Measurements from ENCODE around the gene HNF4A. TPM values are rescaled to one million over a fixed set of nuclear protein-coding genes. Genes with fewer than 3 reads are reported as not detected.
A peak's percentile ranks its signal among the peaks of the same experiment; 100 is the strongest.

The HNF4A gene
- total and polyA plus RNA-seq, 2 of the 13 experiments (the other 11 are each of a cell fraction or from before 2014, with no cell fraction given), result 80.9 to 169 TPM

DNA sequence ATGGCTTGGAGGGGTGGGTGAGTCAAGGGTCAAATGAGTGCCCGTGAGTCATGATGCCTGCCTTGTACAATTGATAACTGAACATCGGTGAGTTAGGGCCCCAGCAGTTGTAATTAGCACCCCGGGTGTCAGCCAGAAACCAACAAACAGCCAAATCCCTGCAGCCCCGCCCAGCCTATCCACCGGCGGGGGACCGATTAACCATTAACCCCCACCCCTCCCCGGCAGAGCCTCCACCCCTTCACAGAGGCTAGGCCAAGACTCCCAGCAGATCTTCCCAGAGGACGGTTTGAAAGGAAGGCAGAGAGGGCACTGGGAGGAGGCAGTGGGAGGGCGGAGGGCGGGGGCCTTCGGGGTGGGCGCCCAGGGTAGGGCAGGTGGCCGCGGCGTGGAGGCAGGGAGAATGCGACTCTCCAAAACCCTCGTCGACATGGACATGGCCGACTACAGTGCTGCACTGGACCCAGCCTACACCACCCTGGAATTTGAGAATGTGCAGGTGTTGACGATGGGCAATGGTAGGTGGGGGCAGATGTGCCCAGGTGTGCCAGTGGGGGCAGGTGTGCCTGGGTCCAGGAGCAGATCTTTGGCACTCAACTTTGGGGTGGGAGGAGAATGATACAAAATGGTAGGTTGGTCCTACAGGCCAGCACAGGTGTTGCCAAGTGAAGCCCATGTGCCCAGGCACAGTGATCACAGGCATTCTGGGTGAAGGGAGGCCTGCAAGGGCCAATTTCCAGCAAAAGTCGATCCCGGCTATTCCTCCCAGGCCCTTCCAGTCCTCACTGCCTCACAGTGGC is 45.7 kb downstream of the HNF4A start (continued):
- TF ChIP-seq, protein P1, sequence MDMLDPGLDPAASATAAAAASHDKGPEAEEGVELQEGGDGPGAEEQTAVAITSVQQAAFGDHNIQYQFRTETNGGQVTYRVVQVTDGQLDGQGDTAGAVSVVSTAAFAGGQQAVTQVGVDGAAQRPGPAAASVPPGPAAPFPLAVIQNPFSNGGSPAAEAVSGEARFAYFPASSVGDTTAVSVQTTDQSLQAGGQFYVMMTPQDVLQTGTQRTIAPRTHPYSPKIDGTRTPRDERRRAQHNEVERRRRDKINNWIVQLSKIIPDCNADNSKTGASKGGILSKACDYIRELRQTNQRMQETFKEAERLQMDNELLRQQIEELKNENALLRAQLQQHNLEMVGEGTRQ (IDR thresholded peaks at IDR 0.05; ENCODE audit: low read depth, low read length), result no peak
- TF ChIP-seq, protein P1 (CRISPR knock-in tag; IDR thresholded peaks at IDR 0.05; ENCODE audit: borderline replicate concordance), result no peak
- TF ChIP-seq, protein P2, sequence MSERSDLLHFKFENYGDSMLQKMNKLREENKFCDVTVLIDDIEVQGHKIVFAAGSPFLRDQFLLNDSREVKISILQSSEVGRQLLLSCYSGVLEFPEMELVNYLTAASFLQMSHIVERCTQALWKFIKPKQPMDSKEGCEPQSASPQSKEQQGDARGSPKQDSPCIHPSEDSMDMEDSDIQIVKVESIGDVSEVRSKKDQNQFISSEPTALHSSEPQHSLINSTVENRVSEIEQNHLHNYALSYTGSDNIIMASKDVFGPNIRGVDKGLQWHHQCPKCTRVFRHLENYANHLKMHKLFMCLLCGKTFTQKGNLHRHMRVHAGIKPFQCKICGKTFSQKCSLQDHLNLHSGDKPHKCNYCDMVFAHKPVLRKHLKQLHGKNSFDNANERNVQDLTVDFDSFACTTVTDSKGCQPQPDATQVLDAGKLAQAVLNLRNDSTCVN (CRISPR knock-in tag; IDR thresholded peaks at IDR 0.05; ENCODE audit: borderline replicate concordance), result 0 out of 2 replicates have a peak, but pooled peaks have one; percentile 10
- TF ChIP-seq BHLHE40 (IDR thresholded peaks at IDR 0.05; ENCODE audit: low read length) (no peak), SRSF1 (optimal IDR thresholded peaks at IDR 0.05; ENCODE audit: low read depth, low read length) (peak; percentile 35), HOXD1 (CRISPR knock-in tag; IDR thresholded peaks at IDR 0.05) (no peak), ZBTB7B (CRISPR knock-in tag; IDR thresholded peaks at IDR 0.05) (peak; percentile 44; the same call in 1 of the 2 replicates), TBX3 (IDR thresholded peaks at IDR 0.05; ENCODE audit: borderline replicate concordance) (peak; percentile 87; the same call in 1 of the 2 replicates), ZSCAN12 (CRISPR knock-in tag; IDR thresholded peaks at IDR 0.05) (no peak), ZNF891 (CRISPR knock-in tag; IDR thresholded peaks at IDR 0.05) (peak; percentile 92; the same call in 1 of the 2 replicates), ARHGAP35 (CRISPR knock-in tag; IDR thresholded peaks at IDR 0.05; ENCODE audit: borderline replicate concordance) (no peak), ZNF484 (CRISPR knock-in tag; IDR thresholded peaks at IDR 0.05; ENCODE audit: borderline replicate concordance, low read depth) (peak; percentile 85), ZNF234 (CRISPR knock-in tag; conservative IDR thresholded peaks at IDR 0.05) (peak; percentile 90; the same call in 1 of the 2 replicates), SKI (IDR thresholded peaks at IDR 0.05; ENCODE audit: partially characterized antibody) (no peak)
- TF ChIP-seq, protein P3, sequence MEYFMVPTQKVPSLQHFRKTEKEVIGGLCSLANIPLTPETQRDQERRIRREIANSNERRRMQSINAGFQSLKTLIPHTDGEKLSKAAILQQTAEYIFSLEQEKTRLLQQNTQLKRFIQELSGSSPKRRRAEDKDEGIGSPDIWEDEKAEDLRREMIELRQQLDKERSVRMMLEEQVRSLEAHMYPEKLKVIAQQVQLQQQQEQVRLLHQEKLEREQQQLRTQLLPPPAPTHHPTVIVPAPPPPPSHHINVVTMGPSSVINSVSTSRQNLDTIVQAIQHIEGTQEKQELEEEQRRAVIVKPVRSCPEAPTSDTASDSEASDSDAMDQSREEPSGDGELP (IDR thresholded peaks at IDR 0.05; ENCODE audit: borderline replicate concordance, low read depth), result peak; percentile 30; the same call in 1 of the 2 replicates
- TF ChIP-seq, protein P4, sequence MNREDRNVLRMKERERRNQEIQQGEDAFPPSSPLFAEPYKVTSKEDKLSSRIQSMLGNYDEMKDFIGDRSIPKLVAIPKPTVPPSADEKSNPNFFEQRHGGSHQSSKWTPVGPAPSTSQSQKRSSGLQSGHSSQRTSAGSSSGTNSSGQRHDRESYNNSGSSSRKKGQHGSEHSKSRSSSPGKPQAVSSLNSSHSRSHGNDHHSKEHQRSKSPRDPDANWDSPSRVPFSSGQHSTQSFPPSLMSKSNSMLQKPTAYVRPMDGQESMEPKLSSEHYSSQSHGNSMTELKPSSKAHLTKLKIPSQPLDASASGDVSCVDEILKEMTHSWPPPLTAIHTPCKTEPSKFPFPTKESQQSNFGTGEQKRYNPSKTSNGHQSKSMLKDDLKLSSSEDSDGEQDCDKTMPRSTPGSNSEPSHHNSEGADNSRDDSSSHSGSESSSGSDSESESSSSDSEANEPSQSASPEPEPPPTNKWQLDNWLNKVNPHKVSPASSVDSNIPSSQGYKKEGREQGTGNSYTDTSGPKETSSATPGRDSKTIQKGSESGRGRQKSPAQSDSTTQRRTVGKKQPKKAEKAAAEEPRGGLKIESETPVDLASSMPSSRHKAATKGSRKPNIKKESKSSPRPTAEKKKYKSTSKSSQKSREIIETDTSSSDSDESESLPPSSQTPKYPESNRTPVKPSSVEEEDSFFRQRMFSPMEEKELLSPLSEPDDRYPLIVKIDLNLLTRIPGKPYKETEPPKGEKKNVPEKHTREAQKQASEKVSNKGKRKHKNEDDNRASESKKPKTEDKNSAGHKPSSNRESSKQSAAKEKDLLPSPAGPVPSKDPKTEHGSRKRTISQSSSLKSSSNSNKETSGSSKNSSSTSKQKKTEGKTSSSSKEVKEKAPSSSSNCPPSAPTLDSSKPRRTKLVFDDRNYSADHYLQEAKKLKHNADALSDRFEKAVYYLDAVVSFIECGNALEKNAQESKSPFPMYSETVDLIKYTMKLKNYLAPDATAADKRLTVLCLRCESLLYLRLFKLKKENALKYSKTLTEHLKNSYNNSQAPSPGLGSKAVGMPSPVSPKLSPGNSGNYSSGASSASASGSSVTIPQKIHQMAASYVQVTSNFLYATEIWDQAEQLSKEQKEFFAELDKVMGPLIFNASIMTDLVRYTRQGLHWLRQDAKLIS (CRISPR knock-in tag; IDR thresholded peaks at IDR 0.05), result no peak; the same call in 1 of the 2 replicates
